Muscle layer of colon (tissue), 2 donors: Measurements from ENCODE around the gene ZNF668.
"Not testable (repeated sequence)": the region's sequence is repeated elsewhere in the genome, so short reads cannot be mapped to it uniquely, and the experiment has no call there.

ENCODE experiments used
- H3K27ac ChIP-seq: one replicate; pipeline ENCODE4 v1.7.0; 2013; ENCODE audit warnings: low read depth, mild to moderate bottlenecking, low read length, moderate library complexity
- H3K27me3 ChIP-seq, 2 donors: one replicate each; pipeline ENCODE4 v1.7.0; 2013; ENCODE audit warnings: low read length in 2 of 2, mild to moderate bottlenecking in 2 of 2; ENCODE audit not compliant: insufficient read depth in 2 of 2, control insufficient read depth in 1 of 2
- H3K36me3 ChIP-seq: one replicate; pipeline ENCODE4 v1.7.0; 2013; ENCODE audit warnings: mild to moderate bottlenecking, low read length; ENCODE audit not compliant: insufficient read depth
- H3K4me1 ChIP-seq: one replicate; pipeline ENCODE4 v1.7.0; 2013; ENCODE audit warnings: mild to moderate bottlenecking, low read length; ENCODE audit not compliant: insufficient read depth
- H3K4me3 ChIP-seq, 2 donors: one replicate each; pipeline ENCODE4 v1.7.0; 2013; ENCODE audit warnings: low read length in 2 of 2, low read depth in 1 of 2, mild to moderate bottlenecking in 1 of 2, moderate library complexity in 1 of 2
- H3K9ac ChIP-seq: one replicate; pipeline ENCODE4 v1.7.0; 2013; ENCODE audit warnings: low read length
- H3K9me3 ChIP-seq: one replicate; pipeline ENCODE4 v1.7.0; 2013; ENCODE audit warnings: mild to moderate bottlenecking, low read length
- donor health status: abdominal sarcoma.
- donor health status: Adenocarcinoma of cecum.

ZNF668 gene

GRCh38 chr16:31033709-31034492, 40.1 kb downstream of the ZNF668 start:
- Histone ChIP-seq H3K27ac (peak overlapping the region; percentile 92), H3K36me3 (peaks cover 22% of the 10 kb centered on the region), H3K9me3 (no peaks in the 10 kb centered on the region), H3K4me1 (peaks cover 6% of the 10 kb centered on the region), H3K27me3 (no peaks in the 10 kb centered on the region), H3K4me3 (peak overlapping the region; percentile 98 to 100), H3K9ac (peak overlapping the region; percentile 94)

GRCh38 chr16:31032736-31033708, 41.0 kb downstream of the ZNF668 start, which contains the start of gene STX4:
Gene STX4, plus strand, starts transcription at chr16:31033558. Its CDS starts 248 bp downstream, at chr16:31033806.
- H3K9me3 ChIP-seq: no peaks in the 10 kb centered on the region
- H3K4me3 ChIP-seq: peak within 1 kb of the TSS; percentile 98 to 100
- no peaks in the 10 kb centered on the region for H3K27me3 ChIP-seq
- H3K27ac ChIP-seq: peak within 1 kb of the TSS; percentile 92
- H3K9ac ChIP-seq: peak within 1 kb of the TSS; percentile 94
- peaks cover 14% of the 10 kb centered on the region for H3K36me3 ChIP-seq
- peaks cover 6% of the 10 kb centered on the region for H3K4me1 ChIP-seq

GRCh38 chr16:31031276-31031675, 42.8 kb downstream of the ZNF668 start:
- no peak overlapping the region for H3K27ac ChIP-seq
- H3K4me3 ChIP-seq: no peak overlapping the region
- H3K27me3 ChIP-seq: no peaks in the 10 kb centered on the region
- peaks cover 6% of the 10 kb centered on the region for H3K36me3 ChIP-seq
- no peak overlapping the region for H3K9ac ChIP-seq
- no peaks in the 10 kb centered on the region for H3K9me3 ChIP-seq
- H3K4me1 ChIP-seq: peaks cover 6% of the 10 kb centered on the region

GRCh38 chr16:31029272-31029671, 44.8 kb downstream of the ZNF668 start:
- Histone ChIP-seq H3K27ac (no peak overlapping the region), H3K9ac (no peak overlapping the region), H3K4me3 (no peak overlapping the region), H3K27me3 (no peaks in the 10 kb centered on the region), H3K36me3 (no peaks in the 10 kb centered on the region), H3K4me1 (peaks cover 1% of the 10 kb centered on the region), H3K9me3 (no peaks in the 10 kb centered on the region)

- no peak overlapping the region for H3K27ac ChIP-seq
- H3K4me3 ChIP-seq: no peak overlapping the region
- no peaks in the 10 kb centered on the region for H3K4me1 ChIP-seq
- no peaks in the 10 kb centered on the region for H3K27me3 ChIP-seq
- no peak overlapping the region for H3K9ac ChIP-seq
- H3K36me3 ChIP-seq: no peaks in the 10 kb centered on the region
- H3K9me3 ChIP-seq: no peaks in the 10 kb centered on the region
Measured at GRCh38 chr16:31025339-31025738, 48.7 kb downstream of the ZNF668 start.

- H3K4me1 ChIP-seq: no peaks in the 10 kb centered on the region
- H3K9me3 ChIP-seq: no peaks in the 10 kb centered on the region
- no peak overlapping the region for H3K9ac ChIP-seq
- no peaks in the 10 kb centered on the region for H3K27me3 ChIP-seq
- H3K4me3 ChIP-seq: no peak overlapping the region
- H3K36me3 ChIP-seq: no peaks in the 10 kb centered on the region
- no peak overlapping the region for H3K27ac ChIP-seq
Measured at GRCh38 chr16:31023627-31024226, 50.3 kb downstream of the ZNF668 start.

GRCh38 chr16:31023252-31023602, 50.8 kb downstream of the ZNF668 start:
- no peak overlapping the region for H3K27ac ChIP-seq
- H3K9ac ChIP-seq: no peak overlapping the region
- H3K4me3 ChIP-seq: no peak overlapping the region
- H3K4me1 ChIP-seq: no peaks in the 10 kb centered on the region
- no peaks in the 10 kb centered on the region for H3K36me3 ChIP-seq
- no peaks in the 10 kb centered on the region for H3K9me3 ChIP-seq
- H3K27me3 ChIP-seq: no peaks in the 10 kb centered on the region

GRCh38 chr16:31022544-31023251, 51.3 kb downstream of the ZNF668 start:
- Histone ChIP-seq H3K36me3 (no peaks in the 10 kb centered on the region), H3K4me3 (no peak overlapping the region), H3K9me3 (no peaks in the 10 kb centered on the region), H3K27ac (no peak overlapping the region), H3K27me3 (no peaks in the 10 kb centered on the region), H3K9ac (no peak overlapping the region), H3K4me1 (no peaks in the 10 kb centered on the region)

- no peaks in the 10 kb centered on the region for H3K27me3 ChIP-seq
- no peaks in the 10 kb centered on the region for H3K36me3 ChIP-seq
- H3K27ac ChIP-seq: no peak overlapping the region
- no peaks in the 10 kb centered on the region for H3K4me1 ChIP-seq
- no peak overlapping the region for H3K9ac ChIP-seq
- no peak overlapping the region for H3K4me3 ChIP-seq
- no peaks in the 10 kb centered on the region for H3K9me3 ChIP-seq
Measured at GRCh38 chr16:31020536-31020935, 53.5 kb downstream of the ZNF668 start.

- not testable (repeated sequence) for H3K27ac ChIP-seq, H3K9me3 ChIP-seq, H3K4me1 ChIP-seq, H3K36me3 ChIP-seq, H3K4me3 ChIP-seq, H3K9ac ChIP-seq, H3K27me3 ChIP-seq
Measured at GRCh38 chr16:31017756-31018155, 56.3 kb downstream of the ZNF668 start.

- Histone ChIP-seq H3K9me3 (no peaks in the 10 kb centered on the region), H3K36me3 (no peaks in the 10 kb centered on the region), H3K4me1 (no peaks in the 10 kb centered on the region), H3K4me3 (no peak overlapping the region), H3K9ac (no peak overlapping the region), H3K27ac (no peak overlapping the region), H3K27me3 (peaks cover 5 to 8% of the 10 kb centered on the region in 2 donors)
Measured at GRCh38 chr16:31016018-31016417, 58.0 kb downstream of the ZNF668 start.
